Tibial nerve (tissue), 4 donors: Measurements from ENCODE around the gene GOLGA7B.

Experiments
- CTCF ChIP-seq, 5 experiments: fragments of 200-600 bp in 3 of 5; fragments of 450-650 bp in 2 of 5; sonication (generic) in 3 of 5; IDR thresholded peaks; one replicate each; pipeline ENCODE4 v1.5.1; 2016 to 2019; ENCODE audit warnings: antibody characterized with exemption in 5 of 5, mild to moderate bottlenecking in 3 of 5, moderate library complexity in 2 of 5
- EP300 ChIP-seq, 2 donors: sonication (generic); formaldehyde crosslinking; IDR thresholded peaks; one replicate each; pipeline ENCODE4 v1.6.1; 2017; ENCODE audit warnings: antibody characterized with exemption in 2 of 2, mild to moderate bottlenecking in 1 of 2
- POLR2A ChIP-seq, 2 donors: fragments of 450-650 bp; IDR thresholded peaks; one replicate each; pipeline ENCODE4 v1.6.1; 2017; ENCODE audit warnings: antibody characterized with exemption in 2 of 2, mild to moderate bottlenecking in 2 of 2, moderate library complexity in 2 of 2

- TF ChIP-seq CTCF (IDR thresholded peaks at IDR 0.05) (no peak), POLR2A (IDR thresholded peaks at IDR 0.05) (no peak), EP300 (IDR thresholded peaks at IDR 0.05) (no peak)
These were observed 5.0 kb upstream of the GOLGA7B start for GRCh38 chr10:97844678-97845077.
